ENCODE data around the gene CYB5A.

DNA sequence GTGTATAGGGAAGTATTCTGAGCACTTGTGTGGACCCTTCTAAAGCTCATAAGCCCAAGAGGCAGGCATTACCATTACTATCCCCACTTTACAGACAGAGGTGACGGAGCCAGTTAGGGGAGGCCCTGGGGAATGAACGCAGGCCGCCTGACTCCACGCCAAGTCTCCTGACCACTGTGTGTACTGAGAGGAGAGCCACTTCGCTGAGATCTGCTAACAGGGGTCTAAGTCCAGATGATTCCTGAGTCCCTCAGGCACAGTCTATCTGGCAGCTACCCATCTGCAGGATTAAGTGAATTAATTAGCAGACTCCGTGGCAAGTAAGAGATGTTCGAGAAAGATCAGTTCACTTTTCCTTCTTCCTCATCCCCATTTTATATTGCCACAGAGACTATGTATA is 13.7 kb downstream of the CYB5A start:
- no peak for TF ChIP-seq CBX5 (IDR thresholded peaks at IDR 0.05; ENCODE audit: low read depth, low read length)
- no peak for TF ChIP-seq RFX5 (IDR thresholded peaks at IDR 0.05; ENCODE audit: borderline replicate concordance, low read depth, low read length)
- TF ChIP-seq EZH2 (IDR thresholded peaks at IDR 0.05; ENCODE audit: low read depth, low read length, severe bottlenecking): no peak
- no peak for TF ChIP-seq CEBPB (IDR thresholded peaks at IDR 0.05; ENCODE audit: low read depth, low read length)
- no peak for TF ChIP-seq TAF1 (IDR thresholded peaks at IDR 0.05; ENCODE audit: low read depth, low read length)
- TF ChIP-seq POLR2A (IDR thresholded peaks at IDR 0.05; ENCODE audit: control extremely low read depth in 1 of 2, low read depth in 2 of 2, low read length in 2 of 2): no peak
- TF ChIP-seq, protein P1, sequence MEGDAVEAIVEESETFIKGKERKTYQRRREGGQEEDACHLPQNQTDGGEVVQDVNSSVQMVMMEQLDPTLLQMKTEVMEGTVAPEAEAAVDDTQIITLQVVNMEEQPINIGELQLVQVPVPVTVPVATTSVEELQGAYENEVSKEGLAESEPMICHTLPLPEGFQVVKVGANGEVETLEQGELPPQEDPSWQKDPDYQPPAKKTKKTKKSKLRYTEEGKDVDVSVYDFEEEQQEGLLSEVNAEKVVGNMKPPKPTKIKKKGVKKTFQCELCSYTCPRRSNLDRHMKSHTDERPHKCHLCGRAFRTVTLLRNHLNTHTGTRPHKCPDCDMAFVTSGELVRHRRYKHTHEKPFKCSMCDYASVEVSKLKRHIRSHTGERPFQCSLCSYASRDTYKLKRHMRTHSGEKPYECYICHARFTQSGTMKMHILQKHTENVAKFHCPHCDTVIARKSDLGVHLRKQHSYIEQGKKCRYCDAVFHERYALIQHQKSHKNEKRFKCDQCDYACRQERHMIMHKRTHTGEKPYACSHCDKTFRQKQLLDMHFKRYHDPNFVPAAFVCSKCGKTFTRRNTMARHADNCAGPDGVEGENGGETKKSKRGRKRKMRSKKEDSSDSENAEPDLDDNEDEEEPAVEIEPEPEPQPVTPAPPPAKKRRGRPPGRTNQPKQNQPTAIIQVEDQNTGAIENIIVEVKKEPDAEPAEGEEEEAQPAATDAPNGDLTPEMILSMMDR (IDR thresholded peaks at IDR 0.05; ENCODE audit: control extremely low read depth in 1 of 3, insufficient read depth in 1 of 3, low read depth in 1 of 3, low read length in 3 of 3): no peak
- no peak for TF ChIP-seq MAFK (IDR thresholded peaks at IDR 0.05; ENCODE audit: low read depth, low read length)
- no peak for TF ChIP-seq SP1 (IDR thresholded peaks at IDR 0.05; ENCODE audit: low read depth, low read length)
- TF ChIP-seq, protein P2, sequence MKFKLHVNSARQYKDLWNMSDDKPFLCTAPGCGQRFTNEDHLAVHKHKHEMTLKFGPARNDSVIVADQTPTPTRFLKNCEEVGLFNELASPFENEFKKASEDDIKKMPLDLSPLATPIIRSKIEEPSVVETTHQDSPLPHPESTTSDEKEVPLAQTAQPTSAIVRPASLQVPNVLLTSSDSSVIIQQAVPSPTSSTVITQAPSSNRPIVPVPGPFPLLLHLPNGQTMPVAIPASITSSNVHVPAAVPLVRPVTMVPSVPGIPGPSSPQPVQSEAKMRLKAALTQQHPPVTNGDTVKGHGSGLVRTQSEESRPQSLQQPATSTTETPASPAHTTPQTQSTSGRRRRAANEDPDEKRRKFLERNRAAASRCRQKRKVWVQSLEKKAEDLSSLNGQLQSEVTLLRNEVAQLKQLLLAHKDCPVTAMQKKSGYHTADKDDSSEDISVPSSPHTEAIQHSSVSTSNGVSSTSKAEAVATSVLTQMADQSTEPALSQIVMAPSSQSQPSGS (IDR thresholded peaks at IDR 0.05; ENCODE audit: low read length): no peak
- no peak for TF ChIP-seq CREB1 (IDR thresholded peaks at IDR 0.05)
- no peak for TF ChIP-seq KDM1A (IDR thresholded peaks at IDR 0.05; ENCODE audit: borderline replicate concordance, low read length)
- no peak for TF ChIP-seq EP300 (IDR thresholded peaks at IDR 0.05; ENCODE audit: borderline replicate concordance in 1 of 2, low read depth in 2 of 2, low read length in 2 of 2)

All from H1 (cell line).